GM20000 (cell line): Measurements from ENCODE around the gene ANKRD40.

Experiments used
- DNase-seq: peaks from one replicate; pipeline ENCODE4 v3.0.0; 2012; ENCODE audit warnings: low spot score
- CTCF ChIP-seq: IDR thresholded peaks from 2 replicates; pipeline ENCODE4 v1.5.1; 2012; ENCODE audit warnings: mild to moderate bottlenecking, control low read depth; ENCODE audit errors: extremely low read depth, missing control alignments

The ANKRD40 gene

GRCh38 chr17:50687200-50688066 lies 20.3 kb downstream of the ANKRD40 start:
- TF ChIP-seq CTCF: no peak
- DNase-seq: no peak

DNA sequence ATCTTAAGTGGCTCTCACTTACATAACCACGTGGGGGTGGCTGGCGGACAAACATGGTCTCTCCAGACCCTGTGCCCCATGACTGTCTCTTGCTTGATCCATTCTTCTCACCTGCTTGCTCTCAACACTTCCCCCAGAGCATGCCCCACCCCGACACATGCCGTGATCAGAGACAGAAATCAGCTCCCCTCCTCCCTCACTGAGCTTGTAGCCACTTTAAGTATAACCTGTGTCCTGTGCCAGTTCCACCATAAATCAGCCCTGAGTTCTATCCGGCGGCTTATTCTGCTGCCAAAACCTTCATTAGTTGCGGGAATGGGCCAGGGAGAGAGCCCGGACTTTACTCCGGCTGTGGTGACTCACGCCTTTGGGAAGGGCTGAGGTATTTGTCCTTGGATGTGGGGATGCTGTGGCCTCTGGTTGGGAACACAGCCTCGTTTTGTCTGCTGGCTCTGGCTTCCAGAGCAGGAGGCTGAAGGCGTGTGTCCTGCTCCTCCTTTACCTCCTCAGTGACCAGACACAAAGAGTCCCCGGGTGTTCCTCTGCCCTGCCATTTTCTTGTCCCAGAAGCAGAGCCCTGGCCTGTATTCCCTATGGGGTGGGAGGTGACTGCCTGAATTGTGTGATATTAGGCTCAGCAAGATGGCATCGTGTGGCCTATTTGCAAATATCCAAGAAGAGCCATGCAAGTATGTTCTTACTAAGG lies 21.1 kb downstream of the ANKRD40 start:
- no peak for TF ChIP-seq CTCF
- no peak for DNase-seq

DNA sequence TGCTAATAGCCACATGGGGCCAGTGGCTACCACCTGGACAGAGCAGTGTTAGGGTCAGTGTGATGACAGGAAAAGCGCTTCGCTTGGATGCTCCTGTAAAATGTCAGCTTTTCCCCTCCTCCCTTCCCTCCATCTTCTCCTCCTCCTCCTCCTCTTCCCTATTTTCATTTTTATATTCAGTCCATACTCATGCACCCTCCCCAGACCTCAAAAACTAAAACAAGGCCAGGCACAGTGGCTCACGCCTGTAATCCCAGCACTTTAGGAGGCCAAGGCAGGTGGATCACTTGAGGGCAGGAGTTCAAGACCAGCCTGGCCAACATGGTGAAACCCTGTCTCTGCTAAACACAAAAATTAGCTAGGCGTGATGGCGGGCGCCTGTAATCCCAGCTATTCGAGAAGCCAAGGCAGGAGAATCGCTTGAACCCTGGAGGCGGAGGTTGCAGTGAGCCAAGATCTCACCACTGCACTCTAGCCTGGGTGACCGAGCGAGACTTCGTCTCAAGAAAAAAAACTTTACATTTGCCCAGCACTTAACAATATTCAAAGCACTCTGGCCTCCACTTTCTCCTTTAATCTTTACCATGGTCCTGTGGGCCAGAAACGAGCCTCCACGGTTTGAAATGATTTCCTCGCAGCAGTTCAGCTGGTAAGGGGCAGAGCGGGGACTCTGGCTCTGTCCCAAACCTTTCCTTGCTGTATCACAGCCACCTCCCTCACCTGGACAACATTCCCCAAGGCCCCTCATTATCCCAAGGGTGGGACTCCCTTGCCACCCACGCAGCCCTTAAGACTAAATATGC lies 21.8 kb downstream of the ANKRD40 start:
- TF ChIP-seq CTCF: no peak
- no peak for DNase-seq

DNA sequence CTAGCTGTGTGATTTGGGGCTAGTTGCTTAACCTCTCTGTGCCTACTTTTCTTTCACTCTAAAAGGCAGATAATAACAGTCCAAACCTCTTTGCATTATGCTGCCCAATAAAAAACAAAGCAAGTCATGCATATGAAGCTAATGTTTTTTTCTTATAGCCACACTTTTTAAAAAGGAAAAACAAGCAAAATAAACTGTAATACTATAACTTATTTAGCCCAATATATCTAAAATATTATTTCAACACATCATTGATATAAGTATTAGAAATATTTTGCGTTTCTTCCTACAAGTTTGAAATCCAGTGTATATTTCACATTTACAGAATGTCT lies 22.4 kb downstream of the ANKRD40 start:
- DNase-seq: no peak
- TF ChIP-seq CTCF: no peak

DNA sequence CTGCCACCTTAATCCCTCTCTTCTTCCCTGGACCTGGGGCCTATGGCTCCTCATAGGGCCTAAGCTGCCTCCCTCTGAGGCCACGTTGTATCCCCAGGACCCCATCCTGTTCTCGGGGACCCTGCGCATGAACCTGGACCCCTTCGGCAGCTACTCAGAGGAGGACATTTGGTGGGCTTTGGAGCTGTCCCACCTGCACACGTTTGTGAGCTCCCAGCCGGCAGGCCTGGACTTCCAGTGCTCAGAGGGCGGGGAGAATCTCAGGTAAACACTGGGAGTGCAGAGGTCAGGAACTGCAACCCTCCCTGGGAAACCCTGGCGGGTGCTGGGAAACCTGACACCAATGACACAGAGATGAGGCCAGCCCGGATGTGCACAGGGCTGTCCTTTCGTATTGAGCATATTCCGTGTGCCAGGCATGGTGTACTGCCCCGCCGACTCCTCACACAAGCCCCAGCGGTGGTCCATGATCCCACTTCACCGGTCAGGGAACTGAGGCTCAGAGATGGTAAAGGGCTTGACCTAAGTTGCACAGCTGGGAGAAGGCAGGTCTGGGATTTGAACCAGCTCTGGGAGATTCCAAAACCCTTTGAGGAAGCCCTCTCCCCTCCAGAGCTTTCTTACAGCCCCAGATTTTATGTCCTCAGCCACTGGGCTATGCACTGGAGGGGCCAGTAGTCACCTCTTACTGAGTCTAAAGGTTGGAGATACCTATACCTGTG lies 22.9 kb downstream of the ANKRD40 start:
- no peak for DNase-seq
- TF ChIP-seq CTCF: no peak

DNA sequence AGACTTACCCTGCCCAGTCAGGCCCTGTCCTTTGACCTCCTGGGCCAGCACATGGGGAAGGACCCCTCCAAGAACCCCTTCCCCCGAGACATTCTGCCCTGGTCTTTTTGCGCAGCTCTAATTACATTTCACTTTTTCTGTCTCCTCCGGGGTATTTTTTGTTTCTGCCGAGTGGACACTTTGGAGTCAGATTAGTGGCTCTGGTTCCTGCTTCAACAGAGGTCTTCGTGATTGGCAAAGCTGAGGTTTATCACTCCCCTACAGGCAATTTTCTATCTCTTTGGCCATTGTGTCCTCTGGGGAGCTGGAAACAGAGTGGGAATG lies 23.5 kb downstream of the ANKRD40 start:
- no peak for TF ChIP-seq CTCF
- no peak for DNase-seq
